HEK293 (cell line): ENCODE measurements around the gene GHRL.
A peak's percentile ranks its signal among the peaks of the same experiment; 100 is the strongest.

Source experiments
- CTCF ChIA-PET: fragments of 350-600 bp; formaldehyde crosslinking; extraction: SDS; loops from one replicate; lab custom pipeline; 2021; ENCODE audit warnings: antibody characterized with exemption; lab: Yijun Ruan, JAX
- POLR2A ChIA-PET: fragments of 300-600 bp; formaldehyde crosslinking; extraction: SDS; loops from one replicate; lab custom pipeline; 2020; ENCODE audit warnings: antibody characterized with exemption, inconsistent platforms; lab: Yijun Ruan, JAX
- H3K27ac ChIP-seq: fragments of 200-500 bp; sonication (Bioruptor generic); 2 replicates; pipeline ENCODE4 v1.5.1; 2014; ENCODE audit warnings: low read depth, low read length, control low read depth, inconsistent platforms; ENCODE audit errors: extremely low read depth
- H3K36me3 ChIP-seq, 2 experiments: fragments of 200-500 bp in 1 of 2; sonication (Bioruptor generic) in 1 of 2; 1 replicate in 1 of 2; 2 replicates in 1 of 2; pipeline ENCODE4 v1.5.1; 2014 to 2017; ENCODE audit warnings: inconsistent platforms in 2 of 2, low read length in 2 of 2; ENCODE audit not compliant: control insufficient read depth in 2 of 2, insufficient read depth in 1 of 2
- H3K4me1 ChIP-seq: fragments of 200-500 bp; sonication (Bioruptor generic); 2 replicates; pipeline ENCODE4 v1.5.1; 2014; ENCODE audit warnings: mild to moderate bottlenecking, low read length, inconsistent platforms; ENCODE audit not compliant: control insufficient read depth, insufficient read depth
- H3K4me3 ChIP-seq: 2 replicates; pipeline ENCODE4 v1.5.1; 2011; ENCODE audit warnings: low read depth, mild to moderate bottlenecking, control low read depth, low read length, moderate library complexity
- H3K9me3 ChIP-seq: fragments of 200-500 bp; sonication (Bioruptor generic); 2 replicates; pipeline ENCODE4 v1.5.1; 2014; ENCODE audit warnings: low read depth, low read length, inconsistent platforms; ENCODE audit not compliant: control insufficient read depth, insufficient read depth
- ATF2 ChIP-seq: fragments of 450-650 bp; formaldehyde crosslinking; IDR thresholded peaks from 2 replicates; pipeline ENCODE4 v1.5.1; 2016; ENCODE audit warnings: missing biosample characterization, missing genetic modification characterization, low read depth
- BCL11B ChIP-seq: fragments of 450-650 bp; formaldehyde crosslinking; IDR thresholded peaks from 2 replicates; pipeline ENCODE4 v1.5.1; 2016; ENCODE audit warnings: low read depth, missing biosample characterization, missing genetic modification characterization
- PRDM10 ChIP-seq: fragments of 450-650 bp; formaldehyde crosslinking; IDR thresholded peaks from 2 replicates; pipeline ENCODE4 v1.5.1; 2016; ENCODE audit warnings: missing biosample characterization, missing genetic modification characterization
- SETDB1 ChIP-seq: IDR thresholded peaks from one replicate; pipeline ENCODE4 v1.6.1; 2017; ENCODE audit warnings: mild to moderate bottlenecking, low read length, moderate library complexity, mixed read lengths; ENCODE audit not compliant: insufficient read length
- ZBTB17 ChIP-seq: fragments of 450-650 bp; formaldehyde crosslinking; IDR thresholded peaks from 2 replicates; pipeline ENCODE4 v1.5.1; 2016; ENCODE audit warnings: missing biosample characterization, missing genetic modification characterization
- ZBTB21 ChIP-seq: fragments of 450-650 bp; formaldehyde crosslinking; IDR thresholded peaks from 2 replicates; pipeline ENCODE4 v1.5.1; 2017; ENCODE audit warnings: missing biosample characterization, missing genetic modification characterization
- ZBTB6 ChIP-seq: fragments of 450-650 bp; formaldehyde crosslinking; IDR thresholded peaks from 2 replicates; pipeline ENCODE4 v1.5.1; 2017; ENCODE audit warnings: missing biosample characterization, missing genetic modification characterization
- ZBTB7A ChIP-seq: fragments of 450-650 bp; formaldehyde crosslinking; IDR thresholded peaks from 2 replicates; pipeline ENCODE4 v1.5.1; 2016; ENCODE audit warnings: low read depth, missing biosample characterization, missing genetic modification characterization
- ZEB2 ChIP-seq: fragments of 450-650 bp; formaldehyde crosslinking; IDR thresholded peaks from 2 replicates; pipeline ENCODE4 v1.5.1; 2016; ENCODE audit warnings: missing biosample characterization, missing genetic modification characterization
- ZNF138 ChIP-seq: fragments of 450-650 bp; formaldehyde crosslinking; IDR thresholded peaks from 2 replicates; pipeline ENCODE4 v1.5.1; 2016; ENCODE audit warnings: missing biosample characterization, missing genetic modification characterization, borderline replicate concordance
- ZNF2 ChIP-seq: fragments of 450-650 bp; formaldehyde crosslinking; IDR thresholded peaks from 2 replicates; pipeline ENCODE4 v1.5.1; 2016; ENCODE audit warnings: missing biosample characterization, missing genetic modification characterization
- ZNF335 ChIP-seq: fragments of 450-650 bp; formaldehyde crosslinking; conservative IDR thresholded peaks from 2 replicates; pipeline ENCODE4 v1.5.1; 2016; ENCODE audit warnings: missing biosample characterization, missing genetic modification characterization
- ZNF362 ChIP-seq: fragments of 450-650 bp; formaldehyde crosslinking; IDR thresholded peaks from 2 replicates; pipeline ENCODE4 v1.5.1; 2016; ENCODE audit warnings: missing biosample characterization, missing genetic modification characterization
- ZNF518A ChIP-seq: fragments of 450-650 bp; formaldehyde crosslinking; conservative IDR thresholded peaks from 2 replicates; pipeline ENCODE4 v1.5.1; 2016; ENCODE audit warnings: low read depth, missing biosample characterization, missing genetic modification characterization
- ZNF629 ChIP-seq: fragments of 450-650 bp; formaldehyde crosslinking; IDR thresholded peaks from 2 replicates; pipeline ENCODE4 v1.5.1; 2017; ENCODE audit warnings: missing biosample characterization, missing genetic modification characterization
- ZNF664 ChIP-seq: fragments of 450-650 bp; formaldehyde crosslinking; IDR thresholded peaks from 2 replicates; pipeline ENCODE4 v1.5.1; 2016; ENCODE audit warnings: missing biosample characterization, missing genetic modification characterization
- ZXDB ChIP-seq: fragments of 450-650 bp; formaldehyde crosslinking; IDR thresholded peaks from 2 replicates; pipeline ENCODE4 v1.5.1; 2016; ENCODE audit warnings: missing biosample characterization, missing genetic modification characterization

The GHRL gene

GRCh38 chr3:10247679-10248183 is 45.0 kb downstream of the GHRL start:
- peaks cover 4 to 24% of the 10 kb centered on the region in 2 experiments; a peak in 2 of 3 replicates for H3K36me3 ChIP-seq
- peak overlapping the region; percentile 81 for H3K4me3 ChIP-seq
- POLR2A ChIA-PET, result interaction anchor here (0.5 to 1.6 kb wide), 14 partner anchors 8 to 1776 kb away, joined by 3 to 9 read pairs (median 4); partner anchors contain the start of genes ARPC4, BRPF1, SEC13 and TADA3
- no peak overlapping the region; the same call in 1 of the 2 replicates for H3K27ac ChIP-seq
- CTCF ChIA-PET, result interaction anchor here (1.0 kb wide), 1 partner anchor 16 kb away, joined by 3 read pairs; no protein-coding TSS in a partner anchor
- TF ChIP-seq BCL11B (tag by site-specific recombination) (no peak), ZNF335 (tag by site-specific recombination) (peak; percentile 90), ZNF138 (no peak), ZEB2 (tag by site-specific recombination) (peak; percentile 71; the same call in 1 of the 2 replicates), PRDM10 (tag by site-specific recombination) (peak; percentile 80), ZBTB17 (0 out of 2 replicates have a peak, but pooled peaks have one; percentile 12), ZBTB7A (0 out of 2 replicates have a peak, but pooled peaks have one; percentile 4), ZNF629 (tag by site-specific recombination) (0 out of 2 replicates have a peak, but pooled peaks have one; percentile 52), ZXDB (tag by site-specific recombination) (0 out of 2 replicates have a peak, but pooled peaks have one; percentile 34), ZNF664 (peak; percentile 91), ZNF2 (tag by site-specific recombination) (peak; percentile 63), ZNF362 (tag by site-specific recombination) (0 out of 2 replicates have a peak, but pooled peaks have one; percentile 58), ZBTB6 (tag by site-specific recombination) (no peak), ATF2 (no peak), ZBTB21 (tag by site-specific recombination) (0 out of 2 replicates have a peak, but pooled peaks have one; percentile 25)
- H3K9me3 ChIP-seq, result no peaks in the 10 kb centered on the region
- no peaks in the 10 kb centered on the region for H3K4me1 ChIP-seq

GRCh38 chr3:10245081-10245712 is 47.5 kb downstream of the GHRL start:
- ChIA-PET CTCF (interaction anchor here (0.6 kb wide), 1 partner anchor 464 kb away, joined by 3 read pairs; no protein-coding TSS in a partner anchor), POLR2A (no interaction called here)

More at GRCh38 chr3:10245081-10245712, 47.5 kb downstream of the GHRL start:
- Histone ChIP-seq H3K9me3 (no peaks in the 10 kb centered on the region), H3K4me3 (no peak overlapping the region), H3K27ac (no peak overlapping the region), H3K4me1 (no peaks in the 10 kb centered on the region), H3K36me3 (peaks cover 0 to 6% of the 10 kb centered on the region in 2 experiments; a peak in 1 of 3 replicates)
- no peak for TF ChIP-seq ZNF518A
- TF ChIP-seq SETDB1, result peak; percentile 94
